MM.1S (cell line): Measurements from ENCODE around the gene KCNJ12.
"Not testable (repeated sequence)": the region's sequence is repeated elsewhere in the genome, so short reads cannot be mapped to it uniquely, and the experiment has no call there.

Experiments
- DNase-seq: peaks from one replicate; pipeline ENCODE4 v3.0.0-alpha.2; 2015
- H2AFZ ChIP-seq: fragments of 300-600 bp; sonication (generic); 2 replicates; pipeline ENCODE4 v1.6.0; 2016; ENCODE audit warnings: antibody characterized with exemption, low read length
- H3F3A ChIP-seq: fragments of 300-600 bp; sonication (generic); 2 replicates; pipeline ENCODE4 v1.6.1; 2016; ENCODE audit warnings: mild to moderate bottlenecking, antibody characterized with exemption, low read length, moderate library complexity, mixed read lengths; ENCODE audit not compliant: insufficient read depth
- H3K27ac ChIP-seq: fragments of 300-600 bp; sonication (generic); 2 replicates; pipeline ENCODE4 v1.5.1; 2016; ENCODE audit warnings: mild to moderate bottlenecking, low read length
- H3K27me3 ChIP-seq: fragments of 300-600 bp; sonication (generic); replicated peaks from 2 replicates; pipeline ENCODE4 v1.6.0; 2016; ENCODE audit warnings: low read length; ENCODE audit not compliant: insufficient read depth
- H3K36me3 ChIP-seq: fragments of 300-600 bp; sonication (generic); replicated peaks from 2 replicates; pipeline ENCODE4 v1.6.1; 2016; ENCODE audit warnings: mild to moderate bottlenecking, low read length, mixed read lengths; ENCODE audit not compliant: insufficient read depth
- H3K4me1 ChIP-seq: fragments of 300-600 bp; sonication (generic); 2 replicates; pipeline ENCODE4 v1.6.1; 2016; ENCODE audit warnings: low read length, mixed read lengths
- H3K4me2 ChIP-seq: fragments of 300-600 bp; sonication (generic); 2 replicates; pipeline ENCODE4 v1.6.0; 2016; ENCODE audit warnings: low read depth, low read length
- H3K4me3 ChIP-seq: fragments of 300-600 bp; sonication (generic); 2 replicates; pipeline ENCODE4 v1.5.1; 2016; ENCODE audit warnings: low read length, mixed read lengths
- H3K79me2 ChIP-seq: fragments of 300-600 bp; sonication (generic); 2 replicates; pipeline ENCODE4 v1.6.1; 2016; ENCODE audit warnings: mixed run types, low read length, mixed read lengths
- H3K9ac ChIP-seq: fragments of 300-600 bp; sonication (generic); 2 replicates; pipeline ENCODE4 v1.6.1; 2016; ENCODE audit warnings: low read length, mixed read lengths
- H3K9me2 ChIP-seq: fragments of 300-600 bp; sonication (generic); replicated peaks from 2 replicates; pipeline ENCODE4 v1.6.1; 2016; ENCODE audit warnings: mild to moderate bottlenecking, low read length, mixed read lengths; ENCODE audit not compliant: insufficient read depth
- H3K9me3 ChIP-seq: fragments of 300-600 bp; sonication (generic); replicated peaks from 2 replicates; pipeline ENCODE4 v1.6.1; 2016; ENCODE audit warnings: mild to moderate bottlenecking, low read length, mixed read lengths; ENCODE audit not compliant: insufficient read depth
- H4K20me1 ChIP-seq: fragments of 300-600 bp; sonication (generic); 2 replicates; pipeline ENCODE4 v1.6.1; 2016; ENCODE audit warnings: mild to moderate bottlenecking, low read length, moderate library complexity, mixed read lengths; ENCODE audit not compliant: insufficient read depth
- EZH2 ChIP-seq: fragments of 300-600 bp; sonication (generic); optimal IDR thresholded peaks from 2 replicates; pipeline ENCODE3; 2017; ENCODE audit warnings: low read depth, mild to moderate bottlenecking, antibody characterized with exemption, low read length, mixed read lengths
- EZH2phosphoT487 ChIP-seq: fragments of 300-600 bp; sonication (generic); IDR thresholded peaks from 2 replicates; pipeline ENCODE4 v1.6.1; 2018; ENCODE audit warnings: antibody characterized with exemption, low read length
- TF ChIP-seq, protein P1 (sequence below): fragments of 300-600 bp; sonication (generic); IDR thresholded peaks from 2 replicates; pipeline ENCODE4 v1.5.1; 2016; ENCODE audit warnings: antibody characterized with exemption, low read length, mixed read lengths

KCNJ12 gene

DNA sequence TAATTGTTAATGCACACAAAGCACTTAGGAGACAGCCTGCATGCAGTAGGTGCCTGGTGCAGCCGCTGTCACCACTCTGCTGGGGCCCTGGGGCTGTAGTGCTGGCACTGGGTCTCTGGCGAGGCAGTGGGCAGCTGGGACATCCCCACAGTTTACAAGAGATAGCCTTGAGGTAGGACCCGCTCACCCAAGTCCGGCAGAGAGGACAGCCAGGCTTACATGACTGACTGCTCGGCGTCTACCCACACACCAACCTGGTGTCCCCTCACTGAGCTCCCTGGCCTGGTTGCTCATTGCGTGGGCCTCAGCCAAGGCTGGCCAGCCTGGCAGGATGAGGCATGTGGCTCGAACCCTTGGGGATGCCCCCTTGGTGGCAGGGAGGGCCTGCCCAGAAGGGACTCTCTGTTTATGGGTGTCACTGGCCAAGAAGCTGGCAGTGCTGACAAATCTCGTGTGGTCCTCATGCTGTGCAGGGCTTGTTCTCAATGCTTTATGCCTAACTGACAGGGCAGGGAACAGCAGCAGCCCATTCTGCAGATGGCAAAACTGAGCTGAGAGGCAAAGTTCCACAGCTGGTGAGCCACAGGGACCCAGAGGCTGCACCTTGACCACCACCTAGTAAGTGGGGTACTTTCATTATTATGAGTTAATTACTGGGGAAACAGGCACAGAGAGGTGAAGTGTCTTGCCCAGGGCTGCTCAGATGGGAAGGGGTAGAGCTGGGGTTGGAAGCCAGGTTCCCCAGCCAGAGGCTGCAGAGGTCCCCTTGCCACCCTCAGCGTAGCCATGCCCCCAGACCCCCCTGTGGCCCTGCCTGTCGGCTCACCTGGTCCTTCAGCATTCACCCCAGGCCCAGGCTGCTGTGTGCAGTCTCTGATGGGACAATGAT, 32.9 kb upstream of the KCNJ12 start:
- H3K36me3 ChIP-seq, H3K4me1 ChIP-seq, H3K9me3 ChIP-seq, H3K4me3 ChIP-seq, H3K4me2 ChIP-seq, H3F3A ChIP-seq, H3K9ac ChIP-seq, H3K27me3 ChIP-seq, H3K27ac ChIP-seq, H2AFZ ChIP-seq, H3K79me2 ChIP-seq, DNase-seq, H4K20me1 ChIP-seq, H3K9me2 ChIP-seq: not testable (repeated sequence)

DNA sequence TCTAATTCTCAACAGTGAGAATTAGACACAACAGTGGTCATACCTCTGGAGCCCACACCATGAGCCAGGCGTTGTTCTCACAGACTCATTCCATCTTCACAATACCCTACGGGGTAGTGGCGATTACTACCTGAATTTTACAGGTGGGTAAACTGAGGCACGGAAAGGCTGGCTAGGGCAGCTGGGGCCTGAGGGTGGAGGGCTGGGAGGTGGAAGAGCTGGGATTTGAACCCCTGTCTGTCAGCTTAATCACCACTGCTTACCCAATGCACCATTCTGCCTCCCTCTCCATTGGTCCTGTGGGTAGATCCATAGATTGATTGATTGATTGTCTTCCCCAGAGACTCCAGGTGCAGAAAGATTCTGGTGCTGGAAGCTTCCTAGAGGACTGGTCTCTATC, 31.4 kb upstream of the KCNJ12 start:
- not testable (repeated sequence) for H3K27ac ChIP-seq, H3K4me2 ChIP-seq, H3K36me3 ChIP-seq, DNase-seq, H3K9me3 ChIP-seq, H4K20me1 ChIP-seq, H3K79me2 ChIP-seq, H3K4me1 ChIP-seq, H3K9ac ChIP-seq, H2AFZ ChIP-seq, H3K4me3 ChIP-seq, H3F3A ChIP-seq, H3K27me3 ChIP-seq, H3K9me2 ChIP-seq

DNA sequence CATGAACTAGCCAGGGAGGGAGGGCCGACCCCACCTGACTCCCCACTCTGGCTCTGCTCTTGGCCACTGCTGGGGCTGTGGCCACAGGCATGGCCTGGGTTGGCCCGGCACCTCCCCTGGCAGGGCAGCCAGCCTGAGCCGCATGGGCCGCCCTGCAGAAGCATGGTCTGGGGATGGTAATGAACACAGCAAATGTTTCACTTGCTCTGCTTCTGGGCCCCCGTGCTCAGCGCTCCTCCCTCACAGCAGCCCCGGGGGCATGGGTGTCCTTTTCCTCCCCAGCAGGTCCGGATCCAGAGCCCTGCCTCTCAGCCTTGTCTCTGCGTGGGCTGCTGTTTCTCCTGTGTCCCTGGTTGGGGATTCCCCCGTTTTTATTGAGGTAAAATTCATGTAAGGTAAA, 30.9 kb upstream of the KCNJ12 start:
- no peaks in the 10 kb centered on the region for H3K9me2 ChIP-seq
- no peak overlapping the region for H3K4me3 ChIP-seq
- H3K4me1 ChIP-seq: no peaks in the 10 kb centered on the region
- no peak for DNase-seq
- no peak overlapping the region for H3K9ac ChIP-seq
- no peaks in the 10 kb centered on the region for H3K27me3 ChIP-seq
- no peak overlapping the region for H3K4me2 ChIP-seq
- H2AFZ ChIP-seq: no peak overlapping the region
- H3K9me3 ChIP-seq: no peaks in the 10 kb centered on the region
- H3F3A ChIP-seq: no peaks in the 10 kb centered on the region
- no peaks in the 10 kb centered on the region for H3K79me2 ChIP-seq
- no peaks in the 10 kb centered on the region for H3K36me3 ChIP-seq
- no peaks in the 10 kb centered on the region for H4K20me1 ChIP-seq
- no peak overlapping the region for H3K27ac ChIP-seq
- TF ChIP-seq EZH2 (no peak), EZH2phosphoT487 (no peak)
- TF ChIP-seq, protein P1, sequence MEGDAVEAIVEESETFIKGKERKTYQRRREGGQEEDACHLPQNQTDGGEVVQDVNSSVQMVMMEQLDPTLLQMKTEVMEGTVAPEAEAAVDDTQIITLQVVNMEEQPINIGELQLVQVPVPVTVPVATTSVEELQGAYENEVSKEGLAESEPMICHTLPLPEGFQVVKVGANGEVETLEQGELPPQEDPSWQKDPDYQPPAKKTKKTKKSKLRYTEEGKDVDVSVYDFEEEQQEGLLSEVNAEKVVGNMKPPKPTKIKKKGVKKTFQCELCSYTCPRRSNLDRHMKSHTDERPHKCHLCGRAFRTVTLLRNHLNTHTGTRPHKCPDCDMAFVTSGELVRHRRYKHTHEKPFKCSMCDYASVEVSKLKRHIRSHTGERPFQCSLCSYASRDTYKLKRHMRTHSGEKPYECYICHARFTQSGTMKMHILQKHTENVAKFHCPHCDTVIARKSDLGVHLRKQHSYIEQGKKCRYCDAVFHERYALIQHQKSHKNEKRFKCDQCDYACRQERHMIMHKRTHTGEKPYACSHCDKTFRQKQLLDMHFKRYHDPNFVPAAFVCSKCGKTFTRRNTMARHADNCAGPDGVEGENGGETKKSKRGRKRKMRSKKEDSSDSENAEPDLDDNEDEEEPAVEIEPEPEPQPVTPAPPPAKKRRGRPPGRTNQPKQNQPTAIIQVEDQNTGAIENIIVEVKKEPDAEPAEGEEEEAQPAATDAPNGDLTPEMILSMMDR: no peak

DNA sequence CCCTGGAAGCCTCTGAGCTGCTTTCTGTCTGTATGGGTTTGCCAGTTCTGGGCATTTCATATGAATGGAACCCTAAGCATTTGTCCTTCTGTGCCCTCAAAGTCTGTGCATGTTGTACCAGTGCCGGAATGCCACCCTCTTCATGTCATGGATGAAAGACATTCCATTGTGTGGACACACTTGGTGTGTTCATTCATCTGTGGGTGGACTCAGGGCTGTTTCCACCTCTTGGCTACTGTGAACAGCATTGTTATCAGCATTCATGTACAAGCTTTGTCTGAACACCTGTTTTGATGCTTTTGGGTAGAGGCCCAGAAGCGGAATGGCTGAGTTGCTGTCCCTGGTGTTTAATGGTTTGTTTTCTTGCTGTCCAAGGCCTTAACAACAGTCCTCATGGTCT, 30.1 kb upstream of the KCNJ12 start:
- not testable (repeated sequence) for H3K79me2 ChIP-seq, H3K27me3 ChIP-seq, H3K9me2 ChIP-seq, H3F3A ChIP-seq, H3K9me3 ChIP-seq, H4K20me1 ChIP-seq, H3K9ac ChIP-seq, H3K4me2 ChIP-seq, H3K4me3 ChIP-seq, H2AFZ ChIP-seq, H3K27ac ChIP-seq, DNase-seq, H3K36me3 ChIP-seq, H3K4me1 ChIP-seq

DNA sequence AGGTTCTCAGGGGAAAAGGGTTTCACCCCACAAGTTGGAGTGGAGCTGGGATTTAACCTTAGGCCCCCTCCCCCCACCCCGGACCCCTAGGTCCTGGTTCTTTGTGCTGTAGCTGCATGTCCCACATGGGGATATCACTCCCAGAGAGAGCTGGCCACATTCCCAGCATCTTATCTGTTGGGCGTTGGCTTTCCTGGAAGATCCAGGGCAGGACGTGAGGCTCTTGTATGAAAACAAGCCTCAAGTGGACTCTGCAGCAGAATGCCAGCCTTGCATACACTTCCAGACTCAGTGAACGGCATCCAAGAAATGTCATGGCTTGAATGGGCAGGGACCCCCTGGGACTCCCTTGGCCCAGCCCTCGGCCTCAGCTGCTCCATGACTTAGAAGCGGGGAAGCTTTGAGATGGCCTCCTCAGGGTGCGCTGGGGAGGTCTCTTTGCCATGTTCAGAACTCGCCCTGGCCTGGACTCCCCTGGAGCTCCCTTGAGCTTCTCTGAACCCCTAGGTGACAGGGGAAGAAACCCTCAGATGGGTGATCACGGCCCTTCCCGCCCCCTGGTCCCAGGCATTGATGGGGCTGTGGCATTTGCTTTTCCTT, 29.4 kb upstream of the KCNJ12 start:
- not testable (repeated sequence) for H3F3A ChIP-seq, H3K9me2 ChIP-seq, H3K4me2 ChIP-seq, H3K4me1 ChIP-seq, H3K36me3 ChIP-seq, H3K79me2 ChIP-seq, H3K4me3 ChIP-seq, H3K27me3 ChIP-seq, H3K27ac ChIP-seq, H2AFZ ChIP-seq, DNase-seq, H4K20me1 ChIP-seq, H3K9me3 ChIP-seq, H3K9ac ChIP-seq

DNA sequence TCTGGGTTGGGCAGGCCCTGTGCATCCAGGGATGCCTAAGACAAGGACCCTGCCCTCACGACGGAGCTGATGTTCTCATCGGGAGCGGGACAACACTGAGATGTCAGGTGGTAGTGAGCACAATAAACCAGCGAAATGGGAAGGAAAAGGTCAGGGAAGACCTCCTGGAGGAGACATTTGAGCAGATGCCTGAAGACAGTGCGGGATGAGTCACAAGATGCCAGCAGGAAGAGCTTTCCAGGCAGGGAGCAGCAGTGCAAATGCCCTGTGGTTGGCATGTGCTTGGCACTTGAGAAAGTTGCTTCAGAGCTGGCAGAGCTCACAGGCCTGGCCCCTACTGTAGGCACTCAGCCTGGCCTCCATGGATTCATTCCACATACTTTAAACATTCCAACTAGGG, 28.5 kb upstream of the KCNJ12 start:
- H2AFZ ChIP-seq, H3K9ac ChIP-seq, DNase-seq, H3K4me1 ChIP-seq, H4K20me1 ChIP-seq, H3K27ac ChIP-seq, H3K4me2 ChIP-seq, H3F3A ChIP-seq, H3K27me3 ChIP-seq, H3K9me3 ChIP-seq, H3K4me3 ChIP-seq, H3K9me2 ChIP-seq, H3K79me2 ChIP-seq, H3K36me3 ChIP-seq: not testable (repeated sequence)
